GM19468 (cell line): ENCODE measurements around the gene TCF4.

Experiments used
- ATAC-seq: cut with Tn5 transposase; IDR thresholded peaks from one replicate; pipeline ENCODE4 v1.9.1; 2021; ENCODE audit warnings: mild to moderate bottlenecking, moderate library complexity, moderate number of reproducible peaks; ENCODE audit not compliant: unreplicated experiment; ENCODE audit errors: extremely low read depth

Gene TCF4

GRCh38 chr18:55256929-55257289 lies 331.1 kb downstream of the TCF4 start:
- ATAC-seq: no peak

DNA sequence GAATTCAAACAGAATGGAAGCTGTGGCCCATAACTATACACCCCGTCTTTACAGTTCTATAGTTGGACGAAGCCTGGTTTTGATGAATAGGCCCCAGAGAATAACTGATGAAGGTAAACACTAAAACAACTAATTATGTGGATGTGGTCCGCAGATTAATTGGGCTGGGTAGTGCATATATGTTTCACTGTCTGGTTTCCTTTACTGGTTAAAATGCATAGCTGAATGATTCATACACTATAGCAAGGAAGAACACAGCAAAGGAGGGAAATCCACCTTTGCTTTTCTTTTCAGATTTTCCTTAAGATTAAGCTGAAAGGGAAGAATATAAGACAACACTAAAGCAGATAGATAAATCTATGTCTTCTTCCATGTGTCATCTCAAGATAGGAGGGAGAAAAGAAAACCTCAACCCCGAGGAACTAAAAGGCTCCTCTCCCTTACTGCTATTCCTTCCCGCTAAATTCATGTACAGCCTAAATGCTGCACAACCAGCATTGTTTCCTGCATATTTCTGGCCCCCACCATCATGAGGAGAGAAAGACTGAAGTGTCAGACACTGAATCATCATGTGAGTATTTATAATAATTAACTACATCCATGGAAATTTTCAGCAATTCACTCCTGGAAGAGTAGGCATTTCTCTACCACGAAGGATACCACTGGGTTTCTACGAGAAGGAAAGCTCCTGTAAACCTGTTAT lies 331.6 kb downstream of the TCF4 start:
- ATAC-seq: no peak

DNA sequence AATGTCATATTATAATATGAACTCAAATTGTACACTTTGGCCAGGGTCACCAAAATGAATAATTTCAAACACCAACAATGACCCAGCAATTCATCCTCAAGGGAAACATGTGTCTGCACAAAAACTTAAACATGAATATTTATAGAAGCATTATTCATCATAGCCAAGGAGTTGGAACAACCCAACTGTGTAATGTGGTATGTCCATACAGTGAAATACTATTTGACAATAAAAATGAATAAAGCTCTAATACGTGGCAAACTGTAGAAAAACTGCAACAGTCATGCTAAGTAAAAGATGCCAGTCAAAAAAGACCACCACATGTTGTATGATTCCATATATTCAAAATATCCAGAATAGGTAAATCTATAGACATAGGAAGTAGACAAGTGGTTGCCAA lies 334.2 kb downstream of the TCF4 start:
- ATAC-seq: no peak

- peak; percentile 55 for ATAC-seq
Observed at GRCh38 chr18:55252901-55253300, 335.1 kb downstream of the TCF4 start.

GRCh38 chr18:55252053-55252675 lies 335.8 kb downstream of the TCF4 start:
- ATAC-seq: no peak

DNA sequence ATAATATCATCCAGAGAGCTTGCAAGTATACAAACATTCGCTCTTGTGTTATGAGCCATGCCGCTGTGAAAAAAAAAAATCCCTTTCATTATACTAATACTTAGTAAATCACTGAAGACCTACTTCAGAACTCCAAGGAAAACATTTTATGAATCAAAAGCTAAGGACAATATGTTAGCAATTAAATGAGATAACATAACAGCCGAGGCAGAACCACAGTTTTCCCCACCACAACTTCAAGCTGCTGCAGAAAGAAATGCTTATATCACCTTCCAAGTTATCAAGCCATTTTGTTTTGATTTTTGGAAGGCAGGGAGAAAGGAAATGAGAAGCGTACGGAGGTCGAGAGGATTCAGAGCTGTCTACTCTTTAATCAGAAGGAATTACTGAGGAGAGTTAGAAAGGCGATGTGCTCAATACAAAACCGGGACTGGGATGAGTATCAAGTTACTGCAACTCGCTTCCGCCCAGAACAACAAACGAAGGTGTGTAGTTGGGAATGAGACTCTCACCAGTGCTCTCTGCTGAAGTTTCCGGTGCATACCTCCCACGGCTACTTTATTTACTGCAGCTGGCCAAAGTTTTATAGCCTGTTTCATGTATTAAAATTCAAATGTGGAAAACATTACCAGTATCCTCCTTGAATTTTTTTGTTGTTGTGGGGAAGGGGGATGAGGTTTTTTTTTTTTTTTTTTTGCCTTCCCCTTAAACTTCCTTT lies 336.6 kb downstream of the TCF4 start:
- ATAC-seq: no peak

DNA sequence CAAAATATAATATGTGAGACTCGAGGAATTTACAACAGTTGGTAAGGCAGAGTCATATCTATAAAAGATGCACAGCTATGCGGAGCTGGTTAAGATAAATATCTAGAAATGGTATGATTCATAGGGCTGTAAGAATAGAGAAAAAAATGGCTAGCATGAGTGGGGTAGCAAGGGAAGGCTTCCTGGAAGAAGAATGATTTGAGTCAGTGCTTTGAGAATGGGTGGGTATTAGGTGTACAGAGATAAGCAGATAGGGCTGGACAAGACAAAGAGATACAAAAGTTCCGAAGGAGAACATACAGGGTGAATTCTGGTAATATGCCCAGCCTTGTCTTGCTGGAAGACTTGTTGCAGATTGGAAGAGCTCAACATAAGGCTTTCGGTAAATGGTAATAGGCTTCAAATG lies 337.2 kb downstream of the TCF4 start:
- ATAC-seq: no peak

- ATAC-seq: peak; percentile 4
Observed at GRCh38 chr18:55249550-55249949, 338.4 kb downstream of the TCF4 start.

- ATAC-seq: no peak
Observed at GRCh38 chr18:55248495-55248894, 339.5 kb downstream of the TCF4 start.

- ATAC-seq: no peak
Observed at GRCh38 chr18:55247032-55247431, 341.0 kb downstream of the TCF4 start.

- no peak for ATAC-seq
Observed at GRCh38 chr18:55246278-55246677, 341.7 kb downstream of the TCF4 start.

- ATAC-seq: no peak
Observed at GRCh38 chr18:55245211-55245614, 342.8 kb downstream of the TCF4 start.

- no peak for ATAC-seq
Observed at GRCh38 chr18:55244546-55244945, 343.4 kb downstream of the TCF4 start.

DNA sequence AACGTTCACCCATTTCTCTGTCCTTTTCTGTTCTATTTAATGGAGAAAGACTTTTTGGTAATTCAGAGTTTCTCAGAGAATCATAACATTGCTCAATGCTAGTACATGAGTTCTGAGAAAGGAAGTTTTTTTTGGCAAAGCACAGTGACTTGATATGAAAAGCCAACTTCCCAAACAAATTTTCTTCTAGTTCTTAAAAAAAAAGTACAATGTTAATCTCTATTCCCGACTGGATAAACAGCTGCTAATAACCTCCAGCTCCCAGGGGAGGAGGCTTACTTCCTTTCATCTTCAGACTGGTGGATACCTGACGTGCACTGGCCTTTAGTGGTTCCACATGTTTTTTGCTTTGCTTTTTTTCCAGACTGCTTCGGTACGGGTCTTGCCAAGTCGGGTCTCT lies 344.1 kb downstream of the TCF4 start:
- ATAC-seq: no peak

DNA sequence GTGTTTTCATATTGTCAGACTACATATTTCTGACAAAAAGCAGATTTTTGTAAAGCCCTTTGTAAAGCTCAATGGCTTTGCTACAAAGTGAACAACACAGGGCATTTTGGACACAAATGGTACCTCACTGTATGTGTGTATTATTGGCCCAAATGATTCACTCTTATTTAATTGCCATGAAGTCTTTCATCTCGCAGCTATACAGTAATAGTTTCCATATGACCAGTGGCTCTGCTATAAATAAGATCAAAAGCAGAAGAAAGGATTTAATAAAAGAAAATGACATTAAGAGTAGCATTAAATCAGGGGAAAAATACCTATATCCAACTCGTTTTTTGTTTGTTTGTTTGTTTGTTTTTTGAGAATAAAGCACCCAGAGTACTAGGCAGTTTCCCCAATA lies 344.7 kb downstream of the TCF4 start:
- no peak for ATAC-seq

GRCh38 chr18:55240978-55241377 lies 347.0 kb downstream of the TCF4 start:
- ATAC-seq: peak; percentile 66

DNA sequence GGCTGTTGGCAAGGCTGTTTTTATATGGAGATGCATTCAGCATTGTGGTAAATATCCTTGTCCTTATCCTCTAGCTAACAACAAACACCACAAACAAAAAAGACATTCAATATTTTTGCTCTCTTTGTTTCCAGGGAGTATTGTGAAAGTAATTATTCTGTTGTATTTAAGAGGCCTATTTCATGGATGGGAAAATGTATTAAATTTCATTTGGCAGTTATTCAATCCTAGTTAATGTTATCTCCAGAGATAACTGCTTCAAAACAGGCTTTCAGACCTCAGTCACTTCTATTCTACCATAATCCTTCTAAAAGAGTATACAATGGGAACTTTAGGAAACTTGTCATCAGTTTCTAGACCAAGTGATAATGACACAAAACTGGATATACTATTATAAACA lies 348.3 kb downstream of the TCF4 start:
- ATAC-seq: no peak

- ATAC-seq: no peak
Observed at GRCh38 chr18:55237660-55238059, 350.3 kb downstream of the TCF4 start.

- no peak for ATAC-seq
Observed at GRCh38 chr18:55236150-55236931, 351.7 kb downstream of the TCF4 start.

DNA sequence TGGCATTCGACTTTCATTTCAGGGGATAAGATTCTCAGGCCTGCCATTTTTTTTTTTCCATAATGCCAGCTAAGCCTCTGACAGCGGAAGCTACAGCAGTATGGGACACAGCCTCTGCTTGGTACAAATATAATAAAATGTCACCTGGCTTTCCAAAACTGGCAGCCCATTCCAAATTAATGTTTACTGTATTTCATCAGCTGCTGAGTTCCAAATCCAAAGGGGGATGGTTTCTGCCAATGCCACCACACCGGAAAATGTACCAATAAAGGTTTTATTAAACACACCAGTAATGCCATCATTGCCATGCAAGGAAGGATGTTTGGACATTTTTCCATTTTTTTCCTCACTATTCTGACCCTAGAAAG lies 352.9 kb downstream of the TCF4 start:
- no peak for ATAC-seq
